SK-N-SH treated with all-trans-retinoic acid at 6 μM for 48 hours (cell line): Measurements from ENCODE around the gene LMO7.
A peak's percentile ranks its signal among the peaks of the same experiment; 100 is the strongest.

Experiments used
- ATAC-seq: fragments of 200-7000 bp; cut with Tn5 transposase; 3 replicates; pipeline ENCODE4 v1.9.1; 2020; ENCODE audit warnings: mild to moderate bottlenecking, moderate library complexity
- BACH2 ChIP-seq: fragments of 250-450 bp; sonication (Bioruptor Pico); IDR thresholded peaks from 2 replicates; pipeline ENCODE4 v1.9.0; 2021; ENCODE audit warnings: mild to moderate bottlenecking, borderline replicate concordance
- CSDC2 ChIP-seq: fragments of 250-450 bp; sonication (Bioruptor Pico); IDR thresholded peaks from 2 replicates; pipeline ENCODE4 v1.5.0; 2020; ENCODE audit warnings: mild to moderate bottlenecking, moderate library complexity
- ESRRG ChIP-seq: fragments of 250-450 bp; sonication (Bioruptor Pico); IDR thresholded peaks from 2 replicates; pipeline ENCODE4 v1.6.1; 2021; ENCODE audit warnings: mild to moderate bottlenecking
- GLIS3 ChIP-seq: fragments of 250-450 bp; sonication (Bioruptor Pico); IDR thresholded peaks from 2 replicates; pipeline ENCODE4 v1.5.0; 2020; ENCODE audit warnings: mild to moderate bottlenecking, moderate library complexity
- ISL1 ChIP-seq: fragments of 250-450 bp; sonication (Bioruptor Pico); IDR thresholded peaks from 2 replicates; pipeline ENCODE4 v2.1.2; 2022; ENCODE audit warnings: mild to moderate bottlenecking, moderate library complexity
- OSR1 ChIP-seq: fragments of 250-450 bp; sonication (Bioruptor Pico); IDR thresholded peaks from 2 replicates; pipeline ENCODE4 v1.8.0; 2022; ENCODE audit warnings: moderate library complexity, mild to moderate bottlenecking, inconsistent platforms
- PPARA ChIP-seq: fragments of 250-450 bp; sonication (Bioruptor Pico); IDR thresholded peaks from 2 replicates; pipeline ENCODE4 v1.5.0; 2020; ENCODE audit warnings: mild to moderate bottlenecking, borderline replicate concordance
- RARB ChIP-seq: fragments of 250-450 bp; sonication (Bioruptor Pico); IDR thresholded peaks from 2 replicates; pipeline ENCODE4 v1.8.0; 2021; ENCODE audit warnings: mild to moderate bottlenecking, moderate library complexity
- SNAI2 ChIP-seq: fragments of 250-450 bp; sonication (Bioruptor Pico); IDR thresholded peaks from 2 replicates; pipeline ENCODE4 v1.5.0; 2020; ENCODE audit warnings: mild to moderate bottlenecking, moderate library complexity
- TCF4 ChIP-seq: fragments of 250-450 bp; sonication (Bioruptor Pico); IDR thresholded peaks from 2 replicates; pipeline ENCODE4 v1.8.0; 2021; ENCODE audit warnings: mild to moderate bottlenecking, moderate library complexity, borderline replicate concordance
- TOX ChIP-seq: fragments of 250-450 bp; sonication (Bioruptor Pico); IDR thresholded peaks from 2 replicates; pipeline ENCODE4 v1.8.0; 2021; ENCODE audit warnings: mild to moderate bottlenecking, moderate library complexity, borderline replicate concordance
- ZC3H10 ChIP-seq: fragments of 250-450 bp; sonication (Bioruptor Pico); IDR thresholded peaks from 2 replicates; pipeline ENCODE4 v1.5.1; 2021; ENCODE audit warnings: mild to moderate bottlenecking, moderate library complexity
- ZFP3 ChIP-seq: fragments of 250-450 bp; sonication (Bioruptor Pico); IDR thresholded peaks from 2 replicates; pipeline ENCODE4 v1.5.0; 2020; ENCODE audit warnings: mild to moderate bottlenecking, moderate library complexity
- ZFP30 ChIP-seq: fragments of 450-650 bp; formaldehyde crosslinking; IDR thresholded peaks from 2 replicates; pipeline ENCODE4 v1.5.0; 2022; ENCODE audit warnings: mild to moderate bottlenecking, moderate library complexity
- ZNF565 ChIP-seq: fragments of 450-650 bp; formaldehyde crosslinking; conservative IDR thresholded peaks from 2 replicates; pipeline ENCODE4 v1.5.0; 2020; ENCODE audit warnings: low read depth, mild to moderate bottlenecking, moderate library complexity
- ZNF70 ChIP-seq: fragments of 450-650 bp; formaldehyde crosslinking; IDR thresholded peaks from 2 replicates; pipeline ENCODE4 v1.5.0; 2020; ENCODE audit warnings: mild to moderate bottlenecking, moderate library complexity
- TF ChIP-seq, protein P1 (sequence below): fragments of 250-450 bp; sonication (Bioruptor Pico); IDR thresholded peaks from 2 replicates; pipeline ENCODE4 v1.8.0; 2021; ENCODE audit warnings: low read depth, mild to moderate bottlenecking, moderate library complexity, borderline replicate concordance
- TF ChIP-seq, protein P2 (sequence below): fragments of 250-450 bp; sonication (Bioruptor Pico); IDR thresholded peaks from 2 replicates; pipeline ENCODE4 v1.5.1; 2020; ENCODE audit warnings: low read depth, mild to moderate bottlenecking, moderate library complexity
- TF ChIP-seq, protein P3 (sequence below): fragments of 250-450 bp; sonication (Bioruptor Pico); IDR thresholded peaks from 2 replicates; pipeline ENCODE4 v1.5.1; 2021; ENCODE audit warnings: mild to moderate bottlenecking, moderate library complexity
- TF ChIP-seq, protein P4 (sequence below): fragments of 250-450 bp; sonication (Bioruptor Pico); IDR thresholded peaks from 2 replicates; pipeline ENCODE4 v1.5.0; 2020; ENCODE audit warnings: mild to moderate bottlenecking, moderate library complexity
- TF ChIP-seq, protein P5 (sequence below): fragments of 250-450 bp; sonication (Bioruptor Pico); IDR thresholded peaks from 2 replicates; pipeline ENCODE4 v1.8.0; 2020; ENCODE audit warnings: mild to moderate bottlenecking, moderate library complexity, borderline replicate concordance

Gene LMO7

DNA sequence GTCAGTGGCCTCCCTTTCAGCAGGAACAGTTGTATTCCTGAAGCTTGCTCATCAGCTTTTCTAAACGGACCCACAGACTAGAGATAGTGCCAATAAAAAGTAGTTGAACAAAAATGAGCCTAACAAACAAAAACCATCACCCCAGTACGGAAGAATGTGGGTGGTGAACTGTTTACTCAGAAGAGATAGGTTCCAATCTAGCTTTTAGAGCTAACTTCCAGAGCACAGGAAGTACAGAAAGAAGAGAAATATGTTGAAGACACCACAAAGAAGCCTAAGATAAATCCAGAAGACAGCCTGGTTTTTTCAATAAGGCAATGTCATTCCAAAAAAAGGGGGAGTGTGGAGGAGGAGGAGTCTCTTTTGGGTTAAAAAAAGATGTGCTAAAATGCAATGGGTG, 2.8 kb upstream of the LMO7 start:
- no peak for TF ChIP-seq TCF4 (CRISPR knock-in tag)
- TF ChIP-seq ZNF565 (CRISPR knock-in tag), result no peak
- TF ChIP-seq, protein P1, sequence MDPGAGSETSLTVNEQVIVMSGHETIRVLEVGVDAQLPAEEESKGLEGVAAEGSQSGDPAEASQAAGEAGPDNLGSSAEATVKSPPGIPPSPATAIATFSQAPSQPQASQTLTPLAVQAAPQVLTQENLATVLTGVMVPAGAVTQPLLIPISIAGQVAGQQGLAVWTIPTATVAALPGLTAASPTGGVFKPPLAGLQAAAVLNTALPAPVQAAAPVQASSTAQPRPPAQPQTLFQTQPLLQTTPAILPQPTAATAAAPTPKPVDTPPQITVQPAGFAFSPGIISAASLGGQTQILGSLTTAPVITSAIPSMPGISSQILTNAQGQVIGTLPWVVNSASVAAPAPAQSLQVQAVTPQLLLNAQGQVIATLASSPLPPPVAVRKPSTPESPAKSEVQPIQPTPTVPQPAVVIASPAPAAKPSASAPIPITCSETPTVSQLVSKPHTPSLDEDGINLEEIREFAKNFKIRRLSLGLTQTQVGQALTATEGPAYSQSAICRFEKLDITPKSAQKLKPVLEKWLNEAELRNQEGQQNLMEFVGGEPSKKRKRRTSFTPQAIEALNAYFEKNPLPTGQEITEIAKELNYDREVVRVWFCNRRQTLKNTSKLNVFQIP (CRISPR knock-in tag), result no peak
- no peak for TF ChIP-seq SNAI2 (CRISPR knock-in tag)
- no peak for TF ChIP-seq RARB (CRISPR knock-in tag)
- TF ChIP-seq GLIS3 (CRISPR knock-in tag), result no peak
- no peak for TF ChIP-seq ESRRG (CRISPR knock-in tag)
- TF ChIP-seq, protein P2, sequence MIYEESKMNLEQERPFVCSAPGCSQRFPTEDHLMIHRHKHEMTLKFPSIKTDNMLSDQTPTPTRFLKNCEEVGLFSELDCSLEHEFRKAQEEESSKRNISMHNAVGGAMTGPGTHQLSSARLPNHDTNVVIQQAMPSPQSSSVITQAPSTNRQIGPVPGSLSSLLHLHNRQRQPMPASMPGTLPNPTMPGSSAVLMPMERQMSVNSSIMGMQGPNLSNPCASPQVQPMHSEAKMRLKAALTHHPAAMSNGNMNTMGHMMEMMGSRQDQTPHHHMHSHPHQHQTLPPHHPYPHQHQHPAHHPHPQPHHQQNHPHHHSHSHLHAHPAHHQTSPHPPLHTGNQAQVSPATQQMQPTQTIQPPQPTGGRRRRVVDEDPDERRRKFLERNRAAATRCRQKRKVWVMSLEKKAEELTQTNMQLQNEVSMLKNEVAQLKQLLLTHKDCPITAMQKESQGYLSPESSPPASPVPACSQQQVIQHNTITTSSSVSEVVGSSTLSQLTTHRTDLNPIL, result no peak
- no peak for TF ChIP-seq ZNF70 (CRISPR knock-in tag)
- TF ChIP-seq ISL1, result no peak
- no peak for TF ChIP-seq ZC3H10 (CRISPR knock-in tag)
- TF ChIP-seq BACH2 (CRISPR knock-in tag), result no peak
- TF ChIP-seq OSR1, result no peak
- TF ChIP-seq, protein P3, sequence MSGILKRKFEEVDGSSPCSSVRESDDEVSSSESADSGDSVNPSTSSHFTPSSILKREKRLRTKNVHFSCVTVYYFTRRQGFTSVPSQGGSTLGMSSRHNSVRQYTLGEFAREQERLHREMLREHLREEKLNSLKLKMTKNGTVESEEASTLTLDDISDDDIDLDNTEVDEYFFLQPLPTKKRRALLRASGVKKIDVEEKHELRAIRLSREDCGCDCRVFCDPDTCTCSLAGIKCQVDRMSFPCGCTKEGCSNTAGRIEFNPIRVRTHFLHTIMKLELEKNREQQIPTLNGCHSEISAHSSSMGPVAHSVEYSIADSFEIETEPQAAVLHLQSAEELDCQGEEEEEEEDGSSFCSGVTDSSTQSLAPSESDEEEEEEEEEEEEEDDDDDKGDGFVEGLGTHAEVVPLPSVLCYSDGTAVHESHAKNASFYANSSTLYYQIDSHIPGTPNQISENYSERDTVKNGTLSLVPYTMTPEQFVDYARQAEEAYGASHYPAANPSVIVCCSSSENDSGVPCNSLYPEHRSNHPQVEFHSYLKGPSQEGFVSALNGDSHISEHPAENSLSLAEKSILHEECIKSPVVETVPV (CRISPR knock-in tag), result no peak

DNA sequence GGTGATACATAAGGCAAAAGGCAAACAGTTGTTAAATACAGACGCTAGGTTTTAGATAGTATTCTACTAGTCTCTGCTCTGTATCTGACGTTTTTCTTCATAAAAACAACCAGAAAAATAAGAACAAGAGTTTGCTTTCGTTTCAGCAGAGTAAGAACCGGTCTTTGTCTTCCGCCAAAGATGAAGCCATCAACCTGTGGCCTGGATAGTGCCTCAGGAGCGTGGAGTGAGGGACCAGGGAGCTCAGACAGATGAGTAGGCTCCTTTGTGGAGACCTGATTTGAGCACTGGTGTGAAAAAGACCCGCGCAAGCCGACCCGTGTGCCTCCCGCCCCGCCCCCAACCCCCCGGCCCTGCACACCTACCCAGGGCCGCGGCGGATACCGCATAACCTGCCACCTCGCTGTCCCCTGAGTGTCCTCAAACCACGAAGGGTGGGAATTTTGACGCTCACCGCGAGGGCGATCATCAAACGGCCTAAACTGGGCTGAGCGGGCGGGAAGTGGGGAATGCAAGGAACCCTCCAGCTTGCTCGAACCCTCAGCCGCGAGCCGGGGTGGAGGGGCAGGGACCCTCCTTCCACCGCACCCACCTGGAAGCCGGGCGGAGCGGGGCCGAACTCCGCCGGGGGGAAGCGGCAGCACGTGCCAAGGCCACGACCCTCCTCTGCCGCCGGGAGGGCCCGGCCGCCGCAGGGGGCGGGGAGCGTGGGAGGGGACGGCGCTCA, 866 bp upstream of the LMO7 start:
- no peak for ATAC-seq
- TF ChIP-seq RARB (CRISPR knock-in tag) (no peak), ZNF70 (CRISPR knock-in tag) (no peak), SNAI2 (CRISPR knock-in tag) (no peak), CSDC2 (CRISPR knock-in tag) (no peak), TOX (CRISPR knock-in tag) (no peak), GLIS3 (CRISPR knock-in tag) (no peak), TCF4 (CRISPR knock-in tag) (no peak), PPARA (no peak), ISL1 (no peak), ZFP3 (CRISPR knock-in tag) (no peak), ZFP30 (CRISPR knock-in tag) (no peak), ESRRG (CRISPR knock-in tag) (no peak), OSR1 (no peak), ZC3H10 (CRISPR knock-in tag) (no peak)
- TF ChIP-seq, protein P3 (CRISPR knock-in tag), result no peak
- TF ChIP-seq, protein P2, result no peak
- TF ChIP-seq, protein P4, sequence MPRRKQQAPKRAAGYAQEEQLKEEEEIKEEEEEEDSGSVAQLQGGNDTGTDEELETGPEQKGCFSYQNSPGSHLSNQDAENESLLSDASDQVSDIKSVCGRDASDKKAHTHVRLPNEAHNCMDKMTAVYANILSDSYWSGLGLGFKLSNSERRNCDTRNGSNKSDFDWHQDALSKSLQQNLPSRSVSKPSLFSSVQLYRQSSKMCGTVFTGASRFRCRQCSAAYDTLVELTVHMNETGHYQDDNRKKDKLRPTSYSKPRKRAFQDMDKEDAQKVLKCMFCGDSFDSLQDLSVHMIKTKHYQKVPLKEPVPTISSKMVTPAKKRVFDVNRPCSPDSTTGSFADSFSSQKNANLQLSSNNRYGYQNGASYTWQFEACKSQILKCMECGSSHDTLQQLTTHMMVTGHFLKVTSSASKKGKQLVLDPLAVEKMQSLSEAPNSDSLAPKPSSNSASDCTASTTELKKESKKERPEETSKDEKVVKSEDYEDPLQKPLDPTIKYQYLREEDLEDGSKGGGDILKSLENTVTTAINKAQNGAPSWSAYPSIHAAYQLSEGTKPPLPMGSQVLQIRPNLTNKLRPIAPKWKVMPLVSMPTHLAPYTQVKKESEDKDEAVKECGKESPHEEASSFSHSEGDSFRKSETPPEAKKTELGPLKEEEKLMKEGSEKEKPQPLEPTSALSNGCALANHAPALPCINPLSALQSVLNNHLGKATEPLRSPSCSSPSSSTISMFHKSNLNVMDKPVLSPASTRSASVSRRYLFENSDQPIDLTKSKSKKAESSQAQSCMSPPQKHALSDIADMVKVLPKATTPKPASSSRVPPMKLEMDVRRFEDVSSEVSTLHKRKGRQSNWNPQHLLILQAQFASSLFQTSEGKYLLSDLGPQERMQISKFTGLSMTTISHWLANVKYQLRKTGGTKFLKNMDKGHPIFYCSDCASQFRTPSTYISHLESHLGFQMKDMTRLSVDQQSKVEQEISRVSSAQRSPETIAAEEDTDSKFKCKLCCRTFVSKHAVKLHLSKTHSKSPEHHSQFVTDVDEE (CRISPR knock-in tag), result no peak
- TF ChIP-seq, protein P5, sequence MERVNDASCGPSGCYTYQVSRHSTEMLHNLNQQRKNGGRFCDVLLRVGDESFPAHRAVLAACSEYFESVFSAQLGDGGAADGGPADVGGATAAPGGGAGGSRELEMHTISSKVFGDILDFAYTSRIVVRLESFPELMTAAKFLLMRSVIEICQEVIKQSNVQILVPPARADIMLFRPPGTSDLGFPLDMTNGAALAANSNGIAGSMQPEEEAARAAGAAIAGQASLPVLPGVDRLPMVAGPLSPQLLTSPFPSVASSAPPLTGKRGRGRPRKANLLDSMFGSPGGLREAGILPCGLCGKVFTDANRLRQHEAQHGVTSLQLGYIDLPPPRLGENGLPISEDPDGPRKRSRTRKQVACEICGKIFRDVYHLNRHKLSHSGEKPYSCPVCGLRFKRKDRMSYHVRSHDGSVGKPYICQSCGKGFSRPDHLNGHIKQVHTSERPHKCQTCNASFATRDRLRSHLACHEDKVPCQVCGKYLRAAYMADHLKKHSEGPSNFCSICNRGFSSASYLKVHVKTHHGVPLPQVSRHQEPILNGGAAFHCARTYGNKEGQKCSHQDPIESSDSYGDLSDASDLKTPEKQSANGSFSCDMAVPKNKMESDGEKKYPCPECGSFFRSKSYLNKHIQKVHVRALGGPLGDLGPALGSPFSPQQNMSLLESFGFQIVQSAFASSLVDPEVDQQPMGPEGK (CRISPR knock-in tag), result no peak

More for the DNA sequence above, 2.8 kb upstream of the LMO7 start:
- peak; percentile 56 for ATAC-seq
